ENCODE results near the gene GNG7.
"Not testable (repeated sequence)": the region's sequence is repeated elsewhere in the genome, so short reads cannot be mapped to it uniquely, and the experiment has no call there.

The GNG7 gene

DNA sequence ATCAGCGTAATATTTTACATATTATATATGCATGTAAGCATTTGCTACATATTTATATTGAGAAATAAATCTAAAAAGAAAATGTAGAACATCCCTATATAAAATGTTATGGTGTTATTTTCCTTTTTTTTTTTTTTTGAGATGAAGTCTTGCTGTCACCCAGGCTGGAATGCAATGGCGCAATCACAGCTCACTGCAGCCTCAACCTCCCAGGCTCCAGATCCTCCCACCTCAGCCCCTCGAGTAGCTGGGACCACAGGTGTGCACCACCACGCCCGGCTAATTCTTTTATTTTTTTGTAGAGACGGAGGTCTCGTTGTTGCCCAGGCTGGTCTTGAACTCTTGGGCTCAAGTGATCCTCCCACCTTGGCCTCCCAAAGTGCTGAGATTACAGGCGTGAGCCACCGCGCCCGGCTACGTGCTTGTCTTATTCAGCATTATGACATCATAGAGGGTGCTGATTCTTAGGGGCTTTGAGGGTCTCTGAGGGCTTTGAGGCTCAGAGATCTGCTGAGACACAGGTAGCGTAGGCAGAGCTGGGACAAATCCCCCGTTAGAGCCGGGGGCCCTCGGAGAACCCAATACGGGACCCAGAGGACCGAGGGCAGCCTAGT is 124.7 kb downstream of the GNG7 start:
- TF ChIP-seq POLR2A (IDR thresholded peaks at IDR 0.05; ENCODE audit: low read depth, low read length) (no peak), TAF1 (IDR thresholded peaks at IDR 0.05; ENCODE audit: low read depth, low read length) (no peak), SPI1 (IDR thresholded peaks at IDR 0.05; ENCODE audit: low read depth, low read length) (no peak), POU2F2 (IDR thresholded peaks at IDR 0.05; ENCODE audit: low read depth, low read length) (no peak), PAX5 (IDR thresholded peaks at IDR 0.05; ENCODE audit: insufficient read depth, low read length, severe bottlenecking) (no peak)
- DNase-seq (ENCODE audit: insufficient read length, low spot score) (no peak), FAIRE-seq (no peak)

GRCh38 chr19:2575734-2576481 is 126.6 kb downstream of the GNG7 start:
- FAIRE-seq (peak; percentile 78), DNase-seq (ENCODE audit: insufficient read length, low spot score) (no peak)

GRCh38 chr19:2574971-2575630 is 127.4 kb downstream of the GNG7 start:
- FAIRE-seq (no peak), DNase-seq (ENCODE audit: insufficient read length, low spot score) (no peak)
- TF ChIP-seq TAF1 (IDR thresholded peaks at IDR 0.05; ENCODE audit: low read depth, low read length), result no peak
- TF ChIP-seq POLR2AphosphoS5 (IDR thresholded peaks at IDR 0.05; ENCODE audit: low read depth, low read length), result no peak

More at GRCh38 chr19:2575734-2576481, 126.6 kb downstream of the GNG7 start:
- no peak for TF ChIP-seq PAX5 (IDR thresholded peaks at IDR 0.05; ENCODE audit: insufficient read depth, low read length, severe bottlenecking)
- TF ChIP-seq POLR2A (IDR thresholded peaks at IDR 0.05; ENCODE audit: low read depth, low read length), result no peak
- no peak for TF ChIP-seq POLR2AphosphoS5 (IDR thresholded peaks at IDR 0.05; ENCODE audit: low read depth, low read length)
- no peak for TF ChIP-seq SPI1 (IDR thresholded peaks at IDR 0.05; ENCODE audit: low read depth, low read length)
- no peak for TF ChIP-seq TAF1 (IDR thresholded peaks at IDR 0.05; ENCODE audit: low read depth, low read length)
- no peak for TF ChIP-seq POU2F2 (IDR thresholded peaks at IDR 0.05; ENCODE audit: low read depth, low read length)

- DNase-seq (ENCODE audit: insufficient read length, low spot score), result no peak
- FAIRE-seq, result no peak
- TF ChIP-seq SPI1 (IDR thresholded peaks at IDR 0.05; ENCODE audit: low read depth, low read length) (no peak), PAX5 (IDR thresholded peaks at IDR 0.05; ENCODE audit: insufficient read depth, low read length, severe bottlenecking) (no peak), POU2F2 (IDR thresholded peaks at IDR 0.05; ENCODE audit: low read depth, low read length) (no peak), POLR2AphosphoS5 (IDR thresholded peaks at IDR 0.05; ENCODE audit: low read depth, low read length) (no peak), TAF1 (IDR thresholded peaks at IDR 0.05; ENCODE audit: low read depth, low read length) (no peak), POLR2A (IDR thresholded peaks at IDR 0.05; ENCODE audit: low read depth, low read length) (no peak)
Measured at GRCh38 chr19:2574478-2574931, 128.0 kb downstream of the GNG7 start.

DNA sequence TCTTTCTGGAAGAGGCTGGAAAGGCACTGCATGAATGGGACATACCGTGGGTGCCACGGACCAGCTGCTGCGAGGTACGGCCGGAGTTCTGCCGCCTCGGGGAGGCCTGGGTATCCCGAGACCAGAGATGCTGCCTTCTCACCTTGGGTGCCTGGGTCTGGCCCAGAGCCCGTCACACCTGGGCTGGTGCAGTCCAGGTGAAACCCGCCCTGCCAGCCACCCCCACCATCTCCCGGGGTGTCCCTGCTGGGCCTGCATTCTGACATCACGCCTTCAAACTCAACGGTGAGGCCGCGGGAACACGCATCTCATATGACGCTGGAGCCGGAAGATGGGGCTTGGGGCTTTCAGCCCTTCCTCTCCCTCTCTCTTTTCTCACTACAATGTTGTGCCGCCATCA is 128.6 kb downstream of the GNG7 start:
- FAIRE-seq (no peak), DNase-seq (ENCODE audit: insufficient read length, low spot score) (no peak)
- TF ChIP-seq SPI1 (IDR thresholded peaks at IDR 0.05; ENCODE audit: low read depth, low read length) (no peak), POU2F2 (IDR thresholded peaks at IDR 0.05; ENCODE audit: low read depth, low read length) (no peak), POLR2AphosphoS5 (IDR thresholded peaks at IDR 0.05; ENCODE audit: low read depth, low read length) (no peak), TAF1 (IDR thresholded peaks at IDR 0.05; ENCODE audit: low read depth, low read length) (no peak), PAX5 (IDR thresholded peaks at IDR 0.05; ENCODE audit: insufficient read depth, low read length, severe bottlenecking) (no peak), POLR2A (IDR thresholded peaks at IDR 0.05; ENCODE audit: low read depth, low read length) (no peak)

- FAIRE-seq; DNase-seq (ENCODE audit: insufficient read length, low spot score): not testable (repeated sequence)
Measured at GRCh38 chr19:2572152-2572551, 130.3 kb downstream of the GNG7 start.

DNA sequence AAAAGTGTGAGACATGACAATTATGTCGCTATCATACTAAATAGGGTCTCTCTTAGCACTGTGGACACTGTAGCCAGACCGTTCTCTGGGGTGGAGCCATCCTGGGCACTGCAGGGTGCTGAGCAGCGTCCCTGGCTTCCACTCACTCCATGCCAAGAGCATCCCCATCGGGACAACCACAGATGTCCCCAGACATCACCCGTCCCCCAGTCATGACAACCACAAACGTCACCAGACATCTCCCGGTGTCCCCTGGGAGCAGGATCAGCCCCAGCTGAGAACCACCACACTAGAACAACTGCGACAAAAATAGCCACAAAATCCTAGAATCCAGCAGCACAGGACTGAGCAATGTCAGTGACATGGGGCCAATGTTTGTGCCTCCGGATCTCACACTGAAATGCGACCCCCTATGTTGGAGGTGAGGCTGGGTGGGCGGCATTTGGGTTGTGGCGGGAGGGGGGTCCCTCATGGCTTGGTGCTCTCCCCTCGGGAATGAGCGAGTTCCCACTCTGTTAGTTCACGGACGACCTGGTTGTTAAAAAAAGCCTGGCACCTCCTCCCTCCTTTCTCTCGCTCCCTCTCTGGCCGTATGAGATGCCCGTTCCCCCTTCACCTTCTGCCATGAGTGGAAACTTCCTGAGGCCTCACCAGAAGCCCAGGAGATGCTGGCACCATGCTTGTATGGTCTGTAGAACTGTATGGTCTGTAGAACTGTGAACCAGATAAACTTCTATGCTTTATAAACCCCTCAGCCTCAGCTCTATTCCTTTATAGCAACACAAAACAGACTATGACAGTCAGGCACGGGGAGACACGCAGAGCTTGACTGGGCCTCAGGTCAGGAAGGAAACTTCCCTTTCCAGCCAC is 132.7 kb downstream of the GNG7 start:
- DNase-seq (ENCODE audit: insufficient read length, low spot score), result no peak
- TF ChIP-seq PAX5 (IDR thresholded peaks at IDR 0.05; ENCODE audit: insufficient read depth, low read length, severe bottlenecking) (no peak), SPI1 (IDR thresholded peaks at IDR 0.05; ENCODE audit: low read depth, low read length) (no peak), TAF1 (IDR thresholded peaks at IDR 0.05; ENCODE audit: low read depth, low read length) (no peak), POLR2A (IDR thresholded peaks at IDR 0.05; ENCODE audit: low read depth, low read length) (no peak), POU2F2 (IDR thresholded peaks at IDR 0.05; ENCODE audit: low read depth, low read length) (no peak), POLR2AphosphoS5 (IDR thresholded peaks at IDR 0.05; ENCODE audit: low read depth, low read length) (no peak)
- FAIRE-seq, result no peak

DNA sequence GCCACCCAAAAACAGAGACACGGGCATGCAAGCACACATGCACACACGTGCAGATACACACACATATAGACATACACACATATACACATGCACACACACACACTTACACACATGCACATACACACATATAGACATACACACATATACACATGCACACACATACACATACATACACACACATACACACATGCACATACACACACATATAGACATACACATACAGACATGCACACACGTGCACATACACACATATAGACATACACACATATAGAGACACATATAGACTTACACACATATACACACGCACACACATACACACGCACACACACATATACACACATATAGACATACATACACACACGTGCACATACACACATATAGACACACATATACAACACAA is 134.5 kb downstream of the GNG7 start:
- TF ChIP-seq POLR2A (IDR thresholded peaks at IDR 0.05; ENCODE audit: low read depth, low read length) (no peak), TAF1 (IDR thresholded peaks at IDR 0.05; ENCODE audit: low read depth, low read length) (no peak), SPI1 (IDR thresholded peaks at IDR 0.05; ENCODE audit: low read depth, low read length) (no peak), POU2F2 (IDR thresholded peaks at IDR 0.05; ENCODE audit: low read depth, low read length) (no peak), PAX5 (IDR thresholded peaks at IDR 0.05; ENCODE audit: insufficient read depth, low read length, severe bottlenecking) (no peak), POLR2AphosphoS5 (IDR thresholded peaks at IDR 0.05; ENCODE audit: low read depth, low read length) (no peak)
- peak; percentile 95 for FAIRE-seq
- DNase-seq (ENCODE audit: insufficient read length, low spot score), result no peak

DNA sequence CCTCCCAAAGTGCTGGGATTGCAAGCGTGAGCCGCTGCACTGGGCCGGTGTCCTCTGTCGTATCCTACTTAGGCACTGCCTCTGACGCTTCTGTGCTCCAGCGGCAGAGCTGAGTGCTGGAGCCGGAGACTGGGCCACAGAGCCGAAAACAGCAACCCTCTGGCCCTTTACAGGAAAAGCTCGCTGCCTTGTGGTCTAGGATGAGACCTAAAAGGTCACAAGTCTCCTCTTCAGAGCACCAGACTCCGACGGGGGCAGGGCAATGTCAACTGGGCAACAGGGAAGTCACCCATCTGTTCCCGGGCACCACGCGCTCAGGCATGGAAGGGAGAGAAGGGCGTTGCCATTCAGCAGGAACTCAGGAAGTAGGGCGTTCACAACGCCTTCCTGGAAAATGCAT is 134.9 kb downstream of the GNG7 start:
- no peak for DNase-seq (ENCODE audit: insufficient read length, low spot score)
- TF ChIP-seq POLR2AphosphoS5 (IDR thresholded peaks at IDR 0.05; ENCODE audit: low read depth, low read length) (no peak), TAF1 (IDR thresholded peaks at IDR 0.05; ENCODE audit: low read depth, low read length) (no peak), POU2F2 (IDR thresholded peaks at IDR 0.05; ENCODE audit: low read depth, low read length) (no peak), SPI1 (IDR thresholded peaks at IDR 0.05; ENCODE audit: low read depth, low read length) (no peak), POLR2A (IDR thresholded peaks at IDR 0.05; ENCODE audit: low read depth, low read length) (no peak), PAX5 (IDR thresholded peaks at IDR 0.05; ENCODE audit: insufficient read depth, low read length, severe bottlenecking) (no peak)

DNA sequence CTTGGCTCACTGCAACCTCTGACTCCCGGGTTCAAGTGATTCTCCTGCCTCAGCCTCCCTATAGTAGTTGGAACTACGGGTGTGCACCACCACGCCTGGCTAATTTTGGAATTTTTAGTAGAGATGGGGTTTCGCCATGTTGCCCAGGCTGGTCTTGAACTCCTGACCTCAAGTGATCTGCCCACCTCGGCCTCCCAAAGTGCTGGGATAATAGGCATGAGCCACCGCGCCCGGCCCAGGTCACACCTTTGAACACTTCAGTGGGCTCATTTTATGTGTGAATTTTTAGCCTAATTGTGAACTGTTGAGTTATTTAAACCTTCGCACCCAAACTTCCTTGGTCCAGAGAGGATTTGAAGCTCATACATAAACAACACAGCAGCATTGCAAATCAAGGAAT is 138.9 kb downstream of the GNG7 start:
- DNase-seq (ENCODE audit: insufficient read length, low spot score); FAIRE-seq: not testable (repeated sequence)

More for the DNA sequence above, 134.9 kb downstream of the GNG7 start:
- no peak for FAIRE-seq

All from GM12891 (cell line).